Activated CD8-positive, alpha-beta T cell treated with anti-CD3 and anti-CD28 coated beads for 36 hours (primary cell): ENCODE measurements around the gene NCBP3. TPM values are rescaled to one million over a fixed set of nuclear protein-coding genes. Genes with fewer than 3 reads are reported as not detected.

Source experiments
- ATAC-seq: fragments of 200-7000 bp; cut with Tn5 transposase; one replicate; pipeline ENCODE4 v1.10.0; 2021; ENCODE audit warnings: mild to moderate bottlenecking, moderate library complexity
- CTCF ChIA-PET: fragments of 350-600 bp; sonication (Branson Sonifier 250); formaldehyde crosslinking; loops from one replicate; lab custom pipeline; 2021; ENCODE audit warnings: antibody characterized with exemption; lab: Charles Lee
- POLR2A ChIA-PET: fragments of 350-600 bp; sonication (Branson Sonifier 250); formaldehyde crosslinking; loops from one replicate; lab custom pipeline; 2021; ENCODE audit warnings: antibody characterized with exemption; lab: Charles Lee
- DNase-seq: peaks from one replicate; pipeline ENCODE4 v3.0.0-alpha.2; 2020
- H3K27ac Mint-ChIP-seq: one replicate; pipeline ENCODE4 v1.8.0; 2021; ENCODE audit warnings: mild to moderate bottlenecking, mixed read lengths
- H3K27me3 Mint-ChIP-seq: one replicate; pipeline ENCODE4 v1.8.0; 2021; ENCODE audit warnings: mixed read lengths
- H3K36me3 Mint-ChIP-seq: one replicate; pipeline ENCODE4 v1.8.0; 2021; ENCODE audit warnings: low read depth, mixed read lengths
- H3K4me1 Mint-ChIP-seq: one replicate; pipeline ENCODE4 v1.8.0; 2021; ENCODE audit warnings: low read depth, mixed read lengths
- H3K4me3 Mint-ChIP-seq: one replicate; pipeline ENCODE4 v1.8.0; 2021; ENCODE audit warnings: mild to moderate bottlenecking, moderate library complexity, mixed read lengths
- H3K9me3 Mint-ChIP-seq: one replicate; pipeline ENCODE4 v1.8.0; 2021; ENCODE audit warnings: mixed read lengths
- CTCF ChIP-seq: fragments of 200-600 bp; IDR thresholded peaks from one replicate; pipeline ENCODE4 v1.8.0; 2022; ENCODE audit warnings: antibody characterized with exemption, mild to moderate bottlenecking
- intact Hi-C: fragments of 100-400 bp; cut with micrococcal nuclease; formaldehyde crosslinking; loops from one replicate; pipeline ENCODE4 v1.10.0; 2022
- total RNA-seq, 2 experiments: library from RNA; stranded (reverse); gene quantifications; one replicate each; pipeline ENCODE4 v1.2.3, GENCODE V29; 2021

Gene NCBP3
- total RNA-seq, 2 experiments from 2014 or later: 34.7 to 41.1 TPM

DNA sequence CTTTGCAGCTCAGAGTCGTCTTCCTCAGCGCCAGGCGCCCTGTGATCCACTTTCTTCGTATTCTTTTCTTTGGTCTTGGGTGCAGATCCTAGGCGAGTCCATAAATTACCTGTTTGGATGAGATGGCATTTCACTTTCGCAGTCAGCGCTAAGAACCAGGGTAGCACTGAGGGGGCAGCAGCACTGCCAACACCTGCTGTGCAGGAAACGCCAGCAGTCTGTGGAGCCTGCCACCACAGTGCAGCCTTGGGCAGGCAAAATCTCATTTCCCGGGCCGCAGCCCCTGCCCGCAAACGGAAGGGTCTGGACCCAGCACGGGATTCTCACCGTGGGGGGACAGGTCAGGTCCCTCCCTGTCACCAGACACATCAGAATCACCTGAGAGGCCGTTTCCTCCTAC is 32.9 kb downstream of the NCBP3 start:
- TF ChIP-seq CTCF: no peak
- ATAC-seq (no peak), DNase-seq (no peak)
- Mint-ChIP-seq H3K4me3 (no peak overlapping the region), H3K27me3 (no peaks in the 10 kb centered on the region), H3K4me1 (peaks cover 7% of the 10 kb centered on the region), H3K36me3 (peaks cover 43% of the 10 kb centered on the region), H3K27ac (no peak overlapping the region), H3K9me3 (no peaks in the 10 kb centered on the region)
- ChIA-PET POLR2A (interaction anchor here (0.8 kb wide), 1 partner anchor 35 kb away, joined by 3 read pairs; no protein-coding TSS in a partner anchor), CTCF (interaction anchor here (0.6 to 6.2 kb wide), 3 partner anchors 15 to 75 kb away, joined by 3 to 57 read pairs (median 43); no protein-coding TSS in a partner anchor)
- intact Hi-C loops: no loop called here

- ChIA-PET POLR2A (interaction anchor here (0.8 to 1.0 kb wide), 2 partner anchors 35 to 72 kb away, joined by 3 read pairs; no protein-coding TSS in a partner anchor), CTCF (interaction anchor here (0.6 to 6.2 kb wide), 4 partner anchors 32 to 101 kb away, joined by 3 to 57 read pairs (median 9); partner anchors contain the start of gene NCBP3)
- Mint-ChIP-seq H3K27ac (no peak overlapping the region), H3K27me3 (no peaks in the 10 kb centered on the region), H3K4me3 (no peak overlapping the region), H3K4me1 (peaks cover 9% of the 10 kb centered on the region), H3K9me3 (no peaks in the 10 kb centered on the region), H3K36me3 (peaks cover 43% of the 10 kb centered on the region)
- ATAC-seq (no peak), DNase-seq (no peak)
- intact Hi-C loops: no loop called here
- TF ChIP-seq CTCF: no peak
Observed at GRCh38 chr17:3812771-3813170, 33.3 kb downstream of the NCBP3 start.

GRCh38 chr17:3812284-3812683 is 33.8 kb downstream of the NCBP3 start:
- H3K27ac Mint-ChIP-seq: no peak overlapping the region
- H3K4me3 Mint-ChIP-seq: no peak overlapping the region
- TF ChIP-seq CTCF: no peak
- H3K27me3 Mint-ChIP-seq: no peaks in the 10 kb centered on the region
- ATAC-seq: no peak
- no peaks in the 10 kb centered on the region for H3K9me3 Mint-ChIP-seq
- ChIA-PET CTCF (interaction anchor here (0.6 to 6.2 kb wide), 5 partner anchors 15 to 101 kb away, joined by 3 to 57 read pairs (median 15); partner anchors contain the start of gene NCBP3), POLR2A (interaction anchor here (0.8 to 1.0 kb wide), 2 partner anchors 35 to 72 kb away, joined by 3 read pairs; no protein-coding TSS in a partner anchor)
- H3K4me1 Mint-ChIP-seq: peaks cover 9% of the 10 kb centered on the region
- peaks cover 45% of the 10 kb centered on the region for H3K36me3 Mint-ChIP-seq
- DNase-seq: no peak
- intact Hi-C loops: no loop called here

DNA sequence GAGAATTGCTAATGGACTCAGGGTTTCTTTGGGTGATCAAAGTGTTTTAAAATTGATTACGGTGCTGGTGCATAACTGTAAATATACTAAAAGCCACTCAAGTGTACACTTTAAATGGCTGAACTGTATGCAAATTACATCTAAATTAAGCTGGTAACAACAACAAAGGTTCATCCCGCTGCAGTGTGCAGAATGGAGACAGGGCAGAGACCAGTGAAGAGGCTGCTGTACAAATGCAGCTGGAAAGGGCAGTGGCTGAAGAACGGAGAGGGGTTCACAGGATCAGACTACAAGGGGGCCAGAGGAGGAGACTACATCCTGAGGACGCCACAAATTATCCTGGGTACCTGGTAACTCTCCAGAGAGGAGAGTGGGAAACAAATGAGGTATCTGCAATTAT is 36.0 kb downstream of the NCBP3 start:
- TF ChIP-seq CTCF: no peak
- ChIA-PET CTCF (interaction anchor here (1.5 to 6.2 kb wide), 4 partner anchors 17 to 75 kb away, joined by 3 to 57 read pairs (median 16); partner anchors contain the start of gene NCBP3), POLR2A (interaction anchor here (0.7 to 1.0 kb wide), 2 partner anchors 16 to 98 kb away, joined by 3 to 4 read pairs; no protein-coding TSS in a partner anchor)
- Mint-ChIP-seq H3K4me1 (peaks cover 9% of the 10 kb centered on the region), H3K4me3 (no peak overlapping the region), H3K27ac (no peak overlapping the region), H3K36me3 (peaks cover 37% of the 10 kb centered on the region), H3K27me3 (no peaks in the 10 kb centered on the region), H3K9me3 (no peaks in the 10 kb centered on the region)
- DNase-seq (no peak), ATAC-seq (no peak)
- intact Hi-C loops: no loop called here

GRCh38 chr17:3809135-3809534 is 36.9 kb downstream of the NCBP3 start:
- POLR2A ChIA-PET: interaction anchor here (0.6 to 0.7 kb wide), 3 partner anchors 85 to 201 kb away, joined by 3 read pairs; partner anchors contain the start of gene HASPIN
- CTCF ChIA-PET: interaction anchor here (5.9 to 6.2 kb wide), 2 partner anchors 18 to 70 kb away, joined by 36 to 57 read pairs; no protein-coding TSS in a partner anchor
- intact Hi-C loops: loop anchor here (5.0 kb wide), 1 partner anchor 72 kb away; no protein-coding TSS in a partner anchor
- Mint-ChIP-seq H3K9me3 (no peaks in the 10 kb centered on the region), H3K4me1 (peaks cover 15% of the 10 kb centered on the region), H3K27me3 (no peaks in the 10 kb centered on the region), H3K36me3 (peaks cover 34% of the 10 kb centered on the region), H3K27ac (no peak overlapping the region), H3K4me3 (no peak overlapping the region)
- TF ChIP-seq CTCF: no peak
- no peak for ATAC-seq
- no peak for DNase-seq
